Mucosa of descending colon (tissue), 3 donors: ENCODE data around the gene PAQR4. TPM values are rescaled to one million over a fixed set of nuclear protein-coding genes. Genes with fewer than 3 reads are reported as not detected.
"Not testable (repeated sequence)": the region's sequence is repeated elsewhere in the genome, so short reads cannot be mapped to it uniquely, and the experiment has no call there.

Source experiments
- ATAC-seq: fragments of 200-7000 bp; cut with Tn5 transposase; one replicate; pipeline ENCODE4 v1.9.1; 2020; ENCODE audit warnings: mild to moderate bottlenecking, moderate library complexity
- DNase-seq, 3 donors: peaks; one replicate each; pipeline ENCODE4 v3.0.0-alpha.2; 2020
- H3K36me3 ChIP-seq: fragments of 200-600 bp; one replicate; pipeline ENCODE4 v1.8.0; 2021; ENCODE audit warnings: low read depth, mild to moderate bottlenecking
- H3K4me1 ChIP-seq: fragments of 200-600 bp; one replicate; pipeline ENCODE4 v1.8.0; 2021; ENCODE audit warnings: low read depth, mild to moderate bottlenecking
- H3K4me3 ChIP-seq: fragments of 200-600 bp; one replicate; pipeline ENCODE4 v1.8.0; 2021; ENCODE audit warnings: mild to moderate bottlenecking
- H3K9me3 ChIP-seq: fragments of 200-600 bp; one replicate; pipeline ENCODE4 v1.8.0; 2021; ENCODE audit warnings: mild to moderate bottlenecking
- CTCF ChIP-seq: fragments of 200-600 bp; IDR thresholded peaks from one replicate; pipeline ENCODE4 v1.8.0; 2022; ENCODE audit warnings: antibody characterized with exemption, mild to moderate bottlenecking
- intact Hi-C, 2 donors: fragments of 100-400 bp; cut with DNase I in 1 of 2; cut with micrococcal nuclease in 1 of 2; formaldehyde crosslinking; loops; one replicate each; pipeline versions ENCODE4 v1.11.0 to v1.11.1; 2022; cut with DNase I, micrococcal nuclease
- total RNA-seq, 3 donors: library from RNA; stranded (reverse); fragmentation: NEBNext Ultra II Directional in 2 of 3; extraction: Animal tissue kit (Norgen Biotek cat#: 25700) in 2 of 3; gene quantifications; one replicate each; pipeline versions ENCODE4 v1.2.1 to v1.2.4, GENCODE V29; 2021 to 2023
- donor health status: DM: no; HTN: no; CAD: no; lungs with moderate emphysema.
- donor health status: DM: no; HTN: no; CAD: no.
- donor health status: DM: no; HTN: yes; CAD: no.

PAQR4 gene
- total RNA-seq, 3 donors from 2014 or later: 4.2 to 16.1 (median 8.0) TPM

DNA sequence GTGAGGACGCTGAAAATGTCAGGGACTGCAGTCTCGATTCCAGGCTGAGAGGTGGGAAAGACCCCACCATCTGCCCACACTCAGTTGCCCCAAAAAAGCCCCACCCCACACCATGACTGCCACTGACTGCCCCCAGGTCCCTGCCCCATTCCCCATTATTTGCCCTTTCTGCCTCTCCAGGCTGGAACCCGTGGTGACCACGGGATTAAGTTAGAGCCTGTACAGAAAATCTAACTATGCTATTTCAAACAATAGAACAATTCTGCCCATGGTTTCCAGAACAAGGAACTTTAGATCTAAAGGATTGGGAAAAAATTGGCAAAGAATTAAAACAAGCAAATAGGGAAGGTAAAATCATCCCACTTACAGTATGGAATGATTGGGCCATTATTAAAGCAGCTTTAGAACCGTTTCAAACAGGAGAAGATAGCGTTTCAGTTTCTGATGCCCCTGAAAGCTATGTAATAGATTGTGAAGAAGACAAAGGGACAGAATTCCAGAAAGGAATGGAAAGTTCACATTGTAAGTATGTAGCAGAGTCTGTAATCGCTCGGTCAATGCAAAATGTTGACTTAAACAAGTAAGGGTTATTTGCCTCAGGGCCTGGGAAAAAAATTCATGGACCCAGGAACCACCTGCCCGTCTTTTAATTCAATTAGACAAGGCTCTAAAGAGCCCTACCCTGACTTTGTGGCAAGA is 43.0 kb upstream of the PAQR4 start:
- no peak overlapping the region for H3K4me3 ChIP-seq
- H3K4me1 ChIP-seq: peaks cover 5% of the 10 kb centered on the region
- no peaks in the 10 kb centered on the region for H3K36me3 ChIP-seq
- no peak for TF ChIP-seq CTCF
- DNase-seq (no peak), ATAC-seq (no peak)
- H3K9me3 ChIP-seq: no peaks in the 10 kb centered on the region
- intact Hi-C loops: loop anchor here in 1 of 2 donors (10.0 kb wide), 1 partner anchor 51 kb away; no protein-coding TSS in a partner anchor

GRCh38 chr16:2926650-2926999 is 42.5 kb upstream of the PAQR4 start:
- TF ChIP-seq CTCF: no peak
- Histone ChIP-seq H3K4me1 (peaks cover 5% of the 10 kb centered on the region), H3K36me3 (no peaks in the 10 kb centered on the region), H3K4me3 (no peak overlapping the region), H3K9me3 (no peaks in the 10 kb centered on the region)
- DNase-seq (no peak), ATAC-seq (no peak)
- intact Hi-C loops: loop anchor here in 1 of 2 donors (10.0 kb wide), 1 partner anchor 52 kb away; no protein-coding TSS in a partner anchor

GRCh38 chr16:2927010-2927646 is 42.0 kb upstream of the PAQR4 start:
- Histone ChIP-seq H3K4me1 (peaks cover 5% of the 10 kb centered on the region), H3K4me3 (no peak overlapping the region), H3K9me3 (no peaks in the 10 kb centered on the region), H3K36me3 (no peaks in the 10 kb centered on the region)
- intact Hi-C loops: loop anchor here in 1 of 2 donors (10.0 kb wide), 1 partner anchor 52 kb away; no protein-coding TSS in a partner anchor
- ATAC-seq: peak; percentile 99
- TF ChIP-seq CTCF: peak; percentile 96
- DNase-seq: peak; percentile 88 to 97 (median 90)

GRCh38 chr16:2928151-2928550 is 41.0 kb upstream of the PAQR4 start:
- intact Hi-C loops: loop anchor here in 1 of 2 donors (10.0 kb wide), 1 partner anchor 53 kb away; no protein-coding TSS in a partner anchor
- not testable (repeated sequence) for H3K4me1 ChIP-seq, H3K9me3 ChIP-seq, ATAC-seq, DNase-seq, H3K36me3 ChIP-seq, H3K4me3 ChIP-seq

DNA sequence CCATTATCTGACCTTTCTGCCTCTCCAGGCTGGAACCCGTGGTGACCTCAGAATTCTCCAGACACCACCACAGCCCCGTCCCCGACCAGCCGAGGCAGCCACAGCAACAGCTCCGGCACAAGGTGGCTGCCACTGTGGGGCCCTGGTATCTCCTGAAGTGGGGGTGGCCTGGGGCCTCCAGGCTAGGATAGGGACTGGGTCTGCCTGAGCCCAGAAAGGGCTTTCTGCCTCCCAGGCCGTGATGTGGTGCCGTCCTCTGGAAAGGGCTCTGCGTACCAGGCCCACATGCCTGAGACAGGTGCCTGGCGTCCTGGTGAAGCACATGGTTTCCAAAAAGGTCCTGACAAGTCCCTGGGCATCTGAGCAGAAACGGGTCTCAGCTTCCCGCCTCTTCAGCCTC is 40.4 kb upstream of the PAQR4 start:
- peaks cover 5% of the 10 kb centered on the region for H3K4me1 ChIP-seq
- H3K36me3 ChIP-seq: no peaks in the 10 kb centered on the region
- DNase-seq: peak in 1 of 3 donors; percentile 31
- no peak for ATAC-seq
- intact Hi-C loops: loop anchor here in 1 of 2 donors (10.0 kb wide), 1 partner anchor 54 kb away; no protein-coding TSS in a partner anchor
- H3K4me3 ChIP-seq: no peak overlapping the region
- H3K9me3 ChIP-seq: no peaks in the 10 kb centered on the region
- TF ChIP-seq CTCF: no peak

DNA sequence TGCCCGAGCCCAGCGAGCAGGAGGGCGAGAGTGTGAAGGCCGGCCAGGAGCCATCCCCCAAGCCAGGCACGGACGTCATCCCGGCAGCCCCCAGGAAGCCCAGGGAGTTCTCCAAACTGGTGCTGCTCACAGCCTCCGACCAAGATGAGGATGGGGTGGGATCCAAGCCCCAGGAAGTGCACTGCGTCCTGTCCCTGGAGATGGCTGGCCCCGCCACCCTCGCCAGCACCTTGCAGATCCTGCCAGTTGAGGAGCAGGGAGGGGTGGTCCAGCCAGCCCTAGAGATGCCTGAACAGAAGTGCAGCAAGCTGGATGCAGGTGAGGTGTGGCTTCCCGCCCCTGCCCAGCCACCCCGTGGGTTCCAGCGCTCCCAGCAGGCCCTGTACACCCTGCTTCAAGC is 39.5 kb upstream of the PAQR4 start:
- peak in 1 of 3 donors; percentile 35 for DNase-seq
- intact Hi-C loops: loop anchor here in 1 of 2 donors (10.0 kb wide), 1 partner anchor 55 kb away; no protein-coding TSS in a partner anchor
- Histone ChIP-seq H3K4me3 (no peak overlapping the region), H3K4me1 (peaks cover 5% of the 10 kb centered on the region), H3K36me3 (peaks cover 3% of the 10 kb centered on the region), H3K9me3 (no peaks in the 10 kb centered on the region)
- no peak for ATAC-seq
- TF ChIP-seq CTCF: no peak
